Gastroesophageal sphincter (tissue), 4 donors: ENCODE measurements around the gene SLAMF1. TPM values are rescaled to one million over a fixed set of nuclear protein-coding genes. Genes with fewer than 3 reads are reported as not detected.

Experiments
- ATAC-seq: fragments of 150-250 bp; one replicate; pipeline ENCODE4 v1.9.1; 2016; ENCODE audit warnings: mild to moderate bottlenecking, moderate library complexity
- H3K27ac ChIP-seq, 4 donors: fragments of 200-600 bp; sonication (generic) in 3 of 4; 1 replicate in 3 of 4; 2 replicates in 1 of 4; pipeline ENCODE4 v1.5.1; 2016 to 2019
- H3K27me3 ChIP-seq: fragments of 200-600 bp; sonication (generic); one replicate; pipeline ENCODE4 v1.5.1; 2019
- H3K36me3 ChIP-seq, 2 donors: fragments of 200-600 bp; sonication (generic); one replicate each; pipeline ENCODE4 v1.5.1; 2019; ENCODE audit warnings: control low read depth in 1 of 2
- H3K4me1 ChIP-seq, 3 donors: fragments of 200-600 bp; sonication (generic); 1 replicate in 2 of 3; 2 replicates in 1 of 3; pipeline ENCODE4 v1.5.1; 2016 to 2019; ENCODE audit warnings: control low read depth in 2 of 3
- H3K4me3 ChIP-seq, 2 donors: fragments of 200-600 bp; sonication (generic); one replicate each; pipeline ENCODE4 v1.5.1; 2019; ENCODE audit warnings: mild to moderate bottlenecking in 1 of 2, moderate library complexity in 1 of 2
- H3K9me3 ChIP-seq, 3 donors: fragments of 200-600 bp; sonication (generic); one replicate each; pipeline ENCODE4 v1.5.1; 2017 to 2019; ENCODE audit warnings: control low read depth in 2 of 3
- CTCF ChIP-seq, 4 experiments: fragments of 200-600 bp in 2 of 4; fragments of 450-650 bp in 2 of 4; sonication (generic) in 1 of 4; IDR thresholded peaks; one replicate each; pipeline ENCODE4 v1.5.1; 2017 to 2019; ENCODE audit warnings: antibody characterized with exemption in 4 of 4, mild to moderate bottlenecking in 2 of 4, moderate library complexity in 2 of 4
- EP300 ChIP-seq: sonication (generic); formaldehyde crosslinking; IDR thresholded peaks from one replicate; pipeline ENCODE4 v1.6.1; 2017; ENCODE audit warnings: antibody characterized with exemption, mild to moderate bottlenecking
- POLR2A ChIP-seq, 2 donors: fragments of 450-650 bp; IDR thresholded peaks; one replicate each; pipeline ENCODE4 v1.6.1; 2017; ENCODE audit warnings: antibody characterized with exemption in 2 of 2, mild to moderate bottlenecking in 2 of 2, moderate library complexity in 1 of 2
- POLR2AphosphoS5 ChIP-seq: sonication (generic); formaldehyde crosslinking; IDR thresholded peaks from one replicate; pipeline ENCODE4 v1.6.1; 2017; ENCODE audit warnings: antibody characterized with exemption
- WGBS, 2 donors: methylation state at CpG; one replicate each; pipeline ENCODE4 v1.1.5; 2018; ENCODE audit warnings: low coverage in 1 of 2; 5-methylcytosine and 5-hydroxymethylcytosine counted together
- total RNA-seq, 4 donors: library from RNA; depleted of rRNA; stranded (reverse); fragments of >200 nt; gene quantifications; one replicate each; pipeline ENCODE4 v1.1.0, GENCODE V29; 2016

The SLAMF1 gene
- total RNA-seq, 4 donors from 2014 or later: 0.12 to 2.8 (median 1.2) TPM; not detected in 1

GRCh38 chr1:160623227-160623633, 23.6 kb downstream of the SLAMF1 start:
- H3K4me1 ChIP-seq: no peaks in the 10 kb centered on the region
- H3K36me3 ChIP-seq: no peaks in the 10 kb centered on the region
- no peak overlapping the region for H3K27ac ChIP-seq
- TF ChIP-seq POLR2A (IDR thresholded peaks at IDR 0.05): no peak
- TF ChIP-seq CTCF (IDR thresholded peaks at IDR 0.05): no peak
- TF ChIP-seq EP300: no peak
- no peak for TF ChIP-seq POLR2AphosphoS5
- H3K9me3 ChIP-seq: no peaks in the 10 kb centered on the region
- no peak for ATAC-seq
- 68 to 75% methylated on average over 3 of the region's 3 CpGs for WGBS, 2 donors
- no peak overlapping the region for H3K4me3 ChIP-seq
- no peaks in the 10 kb centered on the region for H3K27me3 ChIP-seq

GRCh38 chr1:160622501-160623226, 24.2 kb downstream of the SLAMF1 start:
- H3K27ac ChIP-seq: no peak overlapping the region
- WGBS, 2 donors: 80 to 88% methylated on average over 5 of the region's 5 CpGs
- ATAC-seq: no peak

GRCh38 chr1:160621633-160622413, 25.0 kb downstream of the SLAMF1 start:
- Histone ChIP-seq H3K36me3 (no peaks in the 10 kb centered on the region), H3K9me3 (no peaks in the 10 kb centered on the region), H3K27ac (no peak overlapping the region), H3K4me3 (no peak overlapping the region), H3K27me3 (no peaks in the 10 kb centered on the region), H3K4me1 (no peaks in the 10 kb centered on the region)
- no peak for ATAC-seq
- no peak for TF ChIP-seq CTCF (IDR thresholded peaks at IDR 0.05)
- TF ChIP-seq POLR2AphosphoS5: no peak
- TF ChIP-seq POLR2A (IDR thresholded peaks at IDR 0.05): no peak
- TF ChIP-seq EP300: no peak
- WGBS, 2 donors: 64 to 86% methylated on average over 6 to 7 of the region's 8 CpGs

More at GRCh38 chr1:160622501-160623226, 24.2 kb downstream of the SLAMF1 start:
- no peaks in the 10 kb centered on the region for H3K36me3 ChIP-seq
- no peaks in the 10 kb centered on the region for H3K27me3 ChIP-seq
- no peaks in the 10 kb centered on the region for H3K4me1 ChIP-seq
- no peak for TF ChIP-seq CTCF (IDR thresholded peaks at IDR 0.05)
- TF ChIP-seq POLR2A (IDR thresholded peaks at IDR 0.05): no peak
- no peaks in the 10 kb centered on the region for H3K9me3 ChIP-seq
- no peak overlapping the region for H3K4me3 ChIP-seq

- Histone ChIP-seq H3K4me3 (no peak overlapping the region), H3K27me3 (no peaks in the 10 kb centered on the region), H3K4me1 (no peaks in the 10 kb centered on the region), H3K36me3 (no peaks in the 10 kb centered on the region), H3K27ac (no peak overlapping the region), H3K9me3 (no peaks in the 10 kb centered on the region)
- WGBS, 2 donors: 81 to 100% methylated on average over 1 to 5 of the region's 5 CpGs
- TF ChIP-seq CTCF (IDR thresholded peaks at IDR 0.05) (no peak), POLR2A (IDR thresholded peaks at IDR 0.05) (no peak), EP300 (no peak), POLR2AphosphoS5 (no peak)
- ATAC-seq: no peak
These were observed 25.8 kb downstream of the SLAMF1 start for GRCh38 chr1:160620942-160621632.
